NCI-H1105 (cell line): ENCODE measurements around the gene PDE4B.

Experiments used
- DNase-seq: peaks from one replicate; lab custom pipeline; 2025; lab: John Stamatoyannopoulos, UW

The PDE4B gene

DNA sequence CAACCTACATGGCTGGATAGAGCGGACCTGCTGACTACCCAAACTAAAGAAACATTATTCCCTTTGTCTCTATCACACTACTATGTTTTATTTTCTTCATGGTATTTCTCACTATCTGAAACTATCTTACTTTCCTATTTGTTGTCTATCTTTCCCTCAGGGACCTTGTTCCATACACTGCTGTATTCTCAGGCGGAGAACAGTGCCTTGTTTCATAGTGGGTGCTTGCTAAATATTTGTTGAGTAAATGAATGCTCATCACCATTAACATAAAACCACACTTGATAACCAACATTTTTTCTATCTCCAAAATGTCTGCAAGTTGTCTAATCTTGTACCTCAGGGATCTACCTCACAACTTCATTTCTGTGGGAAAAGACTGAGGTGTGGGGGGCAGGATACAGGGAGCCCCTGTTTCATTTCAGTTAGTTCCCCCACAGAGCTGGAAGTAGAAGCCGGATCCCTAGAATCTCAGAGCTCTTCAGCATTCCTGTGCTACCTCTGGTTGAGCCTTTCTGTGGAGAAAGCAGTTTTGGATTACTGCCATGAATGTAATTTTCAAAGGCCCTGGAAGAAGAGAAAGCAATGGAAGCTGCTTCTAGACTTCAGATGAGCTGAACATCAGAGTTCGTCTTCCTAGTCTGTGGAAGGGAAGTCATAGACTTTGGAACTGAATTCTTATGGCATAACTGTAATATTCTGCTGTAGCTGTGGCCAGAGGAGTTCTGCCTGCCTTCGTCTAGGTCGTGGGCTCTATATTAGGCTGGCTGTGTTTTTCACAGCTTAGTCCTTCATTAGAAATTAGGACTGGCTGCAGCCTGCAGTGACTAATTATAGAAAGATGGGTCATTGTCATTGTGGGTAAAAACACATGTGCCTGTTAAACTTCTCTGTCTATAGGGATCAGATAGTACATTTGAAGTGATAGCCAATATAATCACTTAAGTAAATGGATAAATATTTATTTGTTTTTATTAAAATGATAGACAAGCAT, 448.1 kb downstream of the PDE4B start:
- no peak for DNase-seq

DNA sequence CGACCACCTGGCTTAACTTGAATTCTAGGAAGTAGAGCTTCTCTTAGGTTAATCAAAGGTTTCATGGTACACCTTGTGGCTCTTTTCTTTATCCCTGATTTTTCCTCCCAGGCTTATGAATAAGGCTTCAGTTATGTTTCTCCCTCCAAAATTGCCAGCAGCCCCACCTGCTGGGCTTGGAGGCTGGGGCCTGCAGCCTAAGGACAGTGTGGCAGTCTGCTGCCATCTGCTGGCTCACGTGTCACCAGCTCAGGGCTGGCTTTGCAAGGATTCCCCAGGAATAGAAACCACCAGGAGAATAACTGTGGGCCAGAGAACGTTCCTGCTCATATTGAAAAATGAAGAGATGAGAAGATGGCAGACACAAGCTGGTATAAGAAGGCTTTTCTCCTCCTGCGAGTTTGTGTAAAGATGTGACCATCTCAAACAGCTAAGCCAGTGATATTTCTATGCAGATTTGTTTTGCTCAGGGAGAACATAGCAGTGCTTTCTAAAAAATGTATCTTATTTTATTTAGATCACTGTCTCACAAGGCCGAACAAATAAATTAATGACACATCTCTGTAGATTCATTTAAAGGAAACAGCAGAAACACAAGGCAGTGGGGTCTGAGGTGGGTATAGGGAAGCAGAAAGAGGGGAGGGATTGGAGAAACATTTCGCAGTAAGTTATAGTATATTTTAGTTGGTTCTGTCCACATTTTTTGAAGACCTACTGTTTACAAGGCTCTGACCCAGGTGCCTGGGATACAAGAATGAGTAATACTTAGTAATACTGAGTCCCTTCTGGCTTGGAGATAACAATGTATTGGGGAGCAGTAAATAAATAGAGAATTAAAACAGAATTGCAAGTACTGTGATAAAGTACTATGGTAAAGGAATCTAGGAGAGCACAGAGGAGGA, 450.2 kb downstream of the PDE4B start:
- peak; percentile 89 for DNase-seq

DNA sequence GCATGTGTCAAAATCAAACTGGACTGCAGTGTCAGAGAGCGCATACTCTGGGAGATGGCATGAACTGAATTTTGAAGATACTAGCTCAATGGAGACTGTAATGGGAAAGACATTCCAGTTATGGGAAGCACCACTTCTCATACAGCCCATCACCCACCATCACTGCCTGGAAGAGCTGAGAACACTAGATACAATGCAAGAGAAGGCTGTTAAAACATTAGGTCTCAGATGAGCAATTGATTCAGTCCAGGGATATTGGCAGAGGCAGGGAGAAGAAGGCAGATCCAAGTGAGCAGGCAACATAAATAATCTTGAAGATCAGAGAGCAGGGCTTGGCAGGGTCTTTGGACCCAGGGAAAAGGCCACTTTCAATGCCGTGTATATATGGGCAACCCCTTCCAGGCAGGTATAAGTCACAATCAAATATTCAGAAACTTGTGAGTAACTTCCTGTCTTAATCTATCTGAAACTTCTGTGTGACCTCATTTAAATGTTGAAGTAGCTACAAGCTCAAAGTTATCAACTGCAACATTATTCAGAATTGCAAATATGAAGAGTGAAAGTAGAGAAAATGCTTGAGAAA, 450.9 kb downstream of the PDE4B start:
- DNase-seq, result no peak

DNA sequence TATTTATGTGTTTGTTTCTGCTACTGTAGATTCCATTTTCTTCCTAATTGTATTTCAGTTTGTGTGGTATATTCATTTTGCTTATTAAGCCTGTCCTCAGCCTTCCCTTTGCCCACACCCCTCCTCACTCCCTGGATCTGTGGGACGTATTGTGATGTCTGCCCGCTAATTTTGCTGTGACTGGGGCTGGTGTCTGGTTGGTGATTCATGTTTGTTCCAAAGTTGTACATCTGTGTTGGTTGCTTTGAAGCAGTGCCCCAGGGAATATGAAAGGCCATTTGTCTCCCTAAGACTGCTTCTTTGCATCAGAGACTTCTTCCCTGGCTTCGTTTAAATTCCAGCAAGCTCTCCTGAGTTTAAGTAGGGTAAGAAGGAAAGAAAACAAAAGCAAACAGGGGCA, 451.7 kb downstream of the PDE4B start:
- DNase-seq, result no peak

DNA sequence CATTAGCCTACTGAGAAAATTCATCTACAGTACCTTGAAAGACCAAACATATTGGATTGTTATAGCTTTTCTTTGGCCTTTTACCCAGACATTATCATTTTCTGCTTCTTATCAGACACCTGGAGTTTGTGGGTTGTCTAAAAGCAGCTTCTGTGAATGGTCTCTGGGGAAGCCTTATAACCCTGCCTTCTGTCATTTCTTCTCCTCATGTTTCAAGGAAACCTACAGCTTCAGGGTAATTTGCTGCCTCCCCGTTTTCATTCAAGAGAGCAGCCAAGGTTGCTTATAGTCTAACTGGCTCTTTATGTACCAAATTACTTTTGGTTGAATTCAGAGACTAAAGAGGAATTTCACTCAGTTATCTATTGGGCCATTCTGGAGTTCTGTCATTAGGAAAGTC, 453.0 kb downstream of the PDE4B start:
- DNase-seq, result no peak

DNA sequence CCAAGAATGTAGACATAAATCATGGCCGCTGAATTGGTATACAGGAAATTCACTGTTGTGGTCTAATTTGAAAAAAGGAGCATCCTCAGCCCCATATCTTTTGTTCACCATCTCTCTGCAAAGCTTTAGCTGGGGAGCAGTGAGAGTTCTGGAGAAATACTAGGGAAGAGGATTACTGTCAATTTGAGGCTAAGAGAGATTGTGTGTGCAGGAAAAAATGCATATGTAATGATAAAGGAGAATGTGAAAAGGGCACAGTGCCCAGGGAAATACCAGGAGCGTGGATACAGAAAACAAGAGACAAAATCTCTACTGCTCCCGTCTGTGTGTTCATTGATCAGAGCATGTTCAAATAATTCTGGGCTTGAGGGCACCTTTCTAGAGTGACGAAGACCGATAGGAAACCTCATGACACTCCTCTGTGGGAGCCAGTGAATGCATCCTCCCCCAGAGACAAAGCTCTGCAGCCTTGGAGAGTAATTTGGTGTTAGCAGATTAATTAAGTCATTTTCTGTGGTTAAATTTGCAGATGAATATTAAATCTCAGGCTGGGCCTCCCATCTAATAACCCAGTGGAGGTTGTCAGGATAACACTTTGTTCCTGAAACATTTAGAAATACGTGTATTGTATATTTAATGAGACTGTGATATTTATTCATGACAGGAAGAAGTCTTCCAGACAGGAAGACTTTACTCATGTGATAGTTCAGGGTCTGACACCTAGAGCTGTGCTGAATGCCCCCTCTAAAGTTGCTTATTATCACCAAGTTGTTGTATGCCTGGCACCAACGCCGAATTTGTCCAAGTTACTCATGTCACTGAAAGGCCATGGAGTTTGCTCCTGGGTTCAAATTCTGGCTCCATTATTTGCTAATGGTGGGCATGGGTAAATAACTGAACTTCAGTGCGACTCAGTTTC, 453.9 kb downstream of the PDE4B start:
- DNase-seq, result no peak

DNA sequence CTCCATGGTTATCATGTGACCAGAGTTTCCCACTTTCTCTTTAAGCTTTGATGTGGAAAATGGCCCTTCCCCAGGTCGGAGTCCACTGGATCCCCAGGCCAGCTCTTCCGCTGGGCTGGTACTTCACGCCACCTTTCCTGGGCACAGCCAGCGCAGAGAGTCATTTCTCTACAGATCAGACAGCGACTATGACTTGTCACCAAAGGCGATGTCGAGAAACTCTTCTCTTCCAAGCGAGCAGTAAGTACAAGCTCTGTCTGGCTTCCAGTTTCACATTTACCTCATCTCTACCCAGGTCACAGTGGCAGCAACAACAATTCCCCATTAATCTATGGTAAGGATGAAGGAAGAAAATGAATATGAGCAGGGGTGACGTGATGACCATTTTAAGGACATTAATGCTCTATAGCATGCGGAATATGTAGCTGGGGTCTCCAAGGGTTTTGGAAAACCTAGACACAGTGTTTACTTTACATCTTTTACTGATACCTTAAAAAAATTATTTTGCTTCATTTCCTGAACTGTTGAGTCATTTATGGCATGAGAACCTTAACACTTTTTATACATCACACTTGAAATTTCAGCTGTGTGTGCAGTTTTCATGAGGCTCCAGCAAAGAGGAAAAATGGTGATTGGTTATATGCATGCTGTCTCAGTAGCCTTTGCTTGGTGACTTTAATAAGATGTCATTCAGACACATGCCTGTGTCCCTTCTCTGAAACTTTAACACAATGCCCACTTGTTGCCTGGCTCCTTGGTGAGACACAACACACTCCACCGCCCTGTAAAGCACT, 454.9 kb downstream of the PDE4B start:
- DNase-seq, result no peak

DNA sequence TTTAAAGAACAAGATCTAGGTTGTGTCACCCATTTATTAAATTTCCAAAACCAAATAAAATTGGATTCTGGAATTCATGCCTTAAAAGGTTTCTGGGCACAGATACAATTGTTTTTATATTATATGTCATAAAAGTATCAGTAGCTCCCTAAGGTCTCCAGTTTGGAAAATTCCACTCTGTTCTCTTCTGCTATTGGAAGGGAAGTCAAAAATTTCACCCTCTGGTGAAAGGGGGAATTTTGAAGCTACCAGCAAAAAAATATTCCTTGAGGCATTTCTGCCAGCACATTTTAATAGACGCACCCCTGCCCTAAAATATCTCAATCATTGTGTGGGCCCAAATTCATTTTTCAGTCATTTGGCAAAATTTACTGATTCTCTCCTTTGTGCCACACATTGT, 455.6 kb downstream of the PDE4B start:
- DNase-seq, result no peak

DNA sequence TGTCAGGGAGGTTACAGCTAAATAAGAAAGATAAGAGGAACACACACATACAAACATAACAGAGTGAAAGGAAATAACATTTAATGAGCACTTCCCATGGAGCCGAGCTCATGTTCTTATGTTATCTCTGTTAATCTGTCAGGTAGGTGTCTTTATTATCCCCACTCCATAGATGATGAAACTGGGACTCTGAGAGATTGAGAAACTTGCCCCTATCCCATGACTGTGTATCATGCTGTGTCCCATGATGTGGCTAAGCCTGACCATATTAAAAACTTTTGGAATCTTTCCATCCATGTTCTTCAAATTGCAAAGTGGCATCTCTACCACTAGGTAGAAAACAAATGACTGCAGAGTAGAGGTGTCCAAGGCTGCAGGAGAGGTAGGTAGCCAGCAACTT, 456.1 kb downstream of the PDE4B start:
- no peak for DNase-seq

DNA sequence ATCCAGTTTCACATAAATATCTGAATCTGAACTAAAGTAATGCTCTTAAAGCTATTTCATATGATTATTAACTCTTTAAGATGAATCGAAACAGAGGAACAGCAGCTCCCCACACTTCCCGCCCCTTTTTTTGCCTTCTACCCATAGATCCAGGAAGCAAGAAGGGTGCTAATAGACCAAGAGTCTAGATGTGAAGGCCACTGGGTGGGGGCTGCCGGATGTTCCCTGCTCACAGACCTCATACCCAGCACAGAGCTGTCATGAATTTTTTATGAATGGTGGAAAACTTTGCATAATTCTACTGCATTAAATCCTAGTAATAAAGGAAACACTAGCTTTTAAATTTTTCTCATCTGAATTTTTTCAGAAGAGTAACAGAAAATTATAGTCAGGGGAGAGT, 457.4 kb downstream of the PDE4B start:
- DNase-seq, result no peak

DNA sequence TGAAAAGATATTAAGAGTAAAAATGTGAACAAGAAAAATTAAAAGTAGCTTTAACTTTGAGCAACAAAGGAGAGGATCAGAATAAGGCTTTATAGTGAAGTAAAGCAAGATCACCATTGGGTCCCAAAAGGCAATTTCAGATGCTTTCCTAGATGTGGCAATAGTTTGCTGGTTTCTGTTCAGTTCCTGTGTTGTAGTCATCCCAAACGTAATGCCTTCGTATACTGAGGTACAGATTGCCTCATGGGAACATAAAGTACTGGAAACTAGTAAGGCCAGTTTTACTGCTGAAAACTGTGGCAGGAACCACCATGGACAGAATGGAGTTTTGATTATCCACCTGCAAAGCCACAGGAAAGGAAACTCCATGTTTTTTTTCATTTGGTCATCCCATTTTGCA, 457.8 kb downstream of the PDE4B start:
- no peak for DNase-seq

DNA sequence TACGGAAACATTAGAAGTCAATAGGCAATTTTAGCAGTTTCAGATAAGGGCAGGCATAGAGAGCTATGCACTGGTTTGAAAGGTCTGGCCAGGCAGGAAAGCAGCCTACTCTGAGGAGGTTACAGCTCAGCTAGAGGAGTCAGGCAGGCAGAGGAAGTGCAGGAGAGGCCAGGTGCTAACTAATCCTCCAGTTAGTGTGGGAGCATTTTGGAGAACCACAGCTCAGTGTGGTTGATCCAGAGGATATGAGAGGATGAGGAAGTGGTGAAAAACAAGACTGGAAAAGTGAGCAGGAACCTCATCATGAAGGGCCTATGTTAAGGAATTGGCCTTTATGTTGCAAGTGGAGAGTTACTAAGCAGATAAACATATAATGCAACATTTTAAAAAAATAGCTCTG, 458.9 kb downstream of the PDE4B start:
- no peak for DNase-seq

DNA sequence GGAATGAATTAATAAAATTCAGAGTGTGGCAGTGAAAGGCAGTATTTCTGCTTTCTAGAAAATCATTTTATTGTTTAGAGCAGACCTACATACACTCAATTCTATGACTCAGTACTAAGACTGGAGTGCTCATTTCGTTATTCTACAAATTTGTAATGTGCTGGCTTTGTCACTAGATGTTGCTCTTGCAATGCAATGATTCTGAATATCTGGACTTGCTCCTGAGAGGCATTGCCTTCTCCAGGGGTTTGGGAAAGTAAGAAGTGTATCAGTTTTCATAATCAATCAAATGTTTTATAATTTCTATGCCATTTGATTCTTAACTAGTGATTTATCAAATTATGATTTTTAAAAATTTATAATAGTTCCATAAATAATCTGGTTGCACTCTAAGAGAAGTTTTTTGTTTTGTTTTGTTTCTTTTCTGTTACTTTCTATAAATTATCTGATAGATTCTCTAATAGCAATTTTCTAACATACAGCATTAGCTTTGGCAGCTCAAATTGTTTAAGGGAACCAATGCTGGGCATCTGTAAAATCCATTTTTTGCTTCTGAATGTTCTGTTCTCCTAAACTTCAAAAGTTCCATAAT, 460.7 kb downstream of the PDE4B start:
- DNase-seq, result peak; percentile 39

DNA sequence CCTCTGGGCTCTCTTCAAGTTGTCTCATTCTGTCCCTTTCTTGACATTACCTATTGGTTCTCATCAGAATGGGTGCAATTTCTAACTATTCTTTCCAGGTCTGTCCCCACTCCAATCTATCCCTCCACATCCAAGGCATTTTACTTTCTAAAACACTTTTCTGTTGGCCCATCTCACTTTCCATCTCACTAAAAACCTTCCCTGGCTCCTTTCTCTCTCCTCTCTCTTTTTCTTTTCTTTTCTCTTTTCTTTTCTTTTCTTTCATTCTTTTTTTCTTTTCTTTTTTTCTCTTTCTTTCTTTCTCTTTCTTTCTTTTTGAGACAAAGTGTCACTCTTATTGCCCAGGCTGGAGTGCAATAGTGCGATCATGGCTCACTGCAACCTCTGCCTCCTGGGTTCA, 462.1 kb downstream of the PDE4B start:
- no peak for DNase-seq

DNA sequence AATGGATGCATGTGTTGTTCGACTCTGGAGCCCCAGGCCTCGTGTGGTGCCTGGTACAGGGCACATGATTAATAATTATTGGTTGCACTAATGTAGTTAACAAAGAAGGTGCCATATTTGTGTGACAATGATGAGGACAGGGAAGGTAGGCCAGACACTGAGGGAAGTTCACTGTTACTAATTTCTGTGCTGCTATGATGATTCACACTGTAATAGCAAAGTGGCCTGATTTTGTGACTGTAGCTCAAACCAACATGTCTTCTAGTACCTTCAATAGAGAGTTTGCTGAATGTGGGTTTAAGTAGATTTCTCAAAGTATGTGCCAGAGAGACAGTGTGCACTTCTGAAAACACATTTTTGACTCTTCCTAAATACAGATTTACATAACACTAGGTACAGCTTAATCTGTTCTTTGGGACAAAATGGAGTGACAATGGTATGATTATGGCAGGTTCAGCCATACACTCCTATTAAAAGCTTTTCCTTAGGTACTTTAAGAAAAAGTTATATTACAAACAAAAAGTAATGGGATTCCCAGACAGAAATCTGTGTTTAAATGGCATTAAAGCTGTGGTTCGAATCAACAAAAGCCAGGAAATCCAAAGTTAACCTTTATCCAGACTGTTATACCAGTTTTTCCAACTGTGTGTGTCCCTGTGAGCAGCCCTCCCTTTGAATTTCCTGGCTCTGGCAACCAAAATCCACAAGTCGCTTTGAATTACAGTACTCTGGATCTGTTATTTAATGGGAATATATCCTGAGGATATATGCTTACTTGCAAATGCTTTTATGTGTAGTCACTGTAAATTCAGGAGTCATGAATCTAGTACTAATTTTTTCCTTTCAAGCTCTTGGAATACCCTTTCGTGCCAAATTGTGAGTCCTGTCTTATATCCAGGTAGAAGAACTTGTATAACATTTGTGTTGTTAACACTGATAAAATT, 464.2 kb downstream of the PDE4B start:
- no peak for DNase-seq

DNA sequence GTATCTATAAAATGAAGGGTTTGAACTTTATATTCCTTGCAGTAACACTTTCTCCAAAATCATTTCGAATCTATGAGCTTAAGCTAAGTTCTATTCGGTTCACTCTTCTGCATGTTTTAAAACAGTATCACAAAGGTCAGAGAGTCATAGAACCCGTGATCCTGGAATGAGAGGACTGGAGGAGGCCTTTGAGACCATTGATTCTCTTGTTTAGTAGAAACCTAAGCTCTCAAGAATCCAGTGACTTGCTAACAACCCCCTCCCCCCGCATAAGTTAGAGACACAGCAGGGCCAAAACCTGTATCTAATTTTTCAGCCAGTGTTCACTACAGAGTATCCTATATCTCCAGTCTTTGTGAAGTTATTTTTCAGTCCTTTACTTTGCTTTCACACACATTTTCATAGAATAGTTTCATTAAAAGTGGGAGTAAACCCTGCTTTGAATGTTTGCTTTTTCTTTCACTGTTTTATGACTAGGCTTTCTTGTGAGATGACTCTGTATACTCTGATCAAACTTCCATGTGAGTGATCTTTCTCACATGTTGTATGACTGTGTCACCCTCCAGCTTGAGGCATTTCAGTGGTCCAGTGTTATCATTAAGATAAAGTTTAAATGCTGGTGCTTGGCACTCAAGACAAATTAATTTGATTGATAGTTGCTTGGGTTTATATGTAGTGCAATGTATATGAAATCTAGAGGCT, 465.9 kb downstream of the PDE4B start:
- DNase-seq, result no peak

DNA sequence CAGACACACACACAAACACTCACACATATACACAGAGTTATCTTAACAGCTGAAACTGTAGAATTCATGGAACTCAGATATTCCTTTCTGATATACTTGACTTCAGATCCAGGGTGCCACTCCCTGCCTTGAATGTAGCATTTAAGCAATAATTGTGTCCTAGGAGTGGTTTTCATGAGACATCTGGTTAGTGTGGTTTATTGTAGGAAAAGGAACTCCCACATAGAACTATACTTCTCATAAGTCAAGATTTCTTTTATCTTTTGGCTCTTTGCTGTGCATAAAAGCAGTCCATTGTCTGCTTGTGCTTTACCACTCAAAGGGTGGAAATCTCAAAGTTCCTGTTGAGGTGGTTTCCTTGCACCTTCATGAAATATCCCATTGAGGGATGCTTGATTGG, 468.7 kb downstream of the PDE4B start:
- DNase-seq, result no peak

DNA sequence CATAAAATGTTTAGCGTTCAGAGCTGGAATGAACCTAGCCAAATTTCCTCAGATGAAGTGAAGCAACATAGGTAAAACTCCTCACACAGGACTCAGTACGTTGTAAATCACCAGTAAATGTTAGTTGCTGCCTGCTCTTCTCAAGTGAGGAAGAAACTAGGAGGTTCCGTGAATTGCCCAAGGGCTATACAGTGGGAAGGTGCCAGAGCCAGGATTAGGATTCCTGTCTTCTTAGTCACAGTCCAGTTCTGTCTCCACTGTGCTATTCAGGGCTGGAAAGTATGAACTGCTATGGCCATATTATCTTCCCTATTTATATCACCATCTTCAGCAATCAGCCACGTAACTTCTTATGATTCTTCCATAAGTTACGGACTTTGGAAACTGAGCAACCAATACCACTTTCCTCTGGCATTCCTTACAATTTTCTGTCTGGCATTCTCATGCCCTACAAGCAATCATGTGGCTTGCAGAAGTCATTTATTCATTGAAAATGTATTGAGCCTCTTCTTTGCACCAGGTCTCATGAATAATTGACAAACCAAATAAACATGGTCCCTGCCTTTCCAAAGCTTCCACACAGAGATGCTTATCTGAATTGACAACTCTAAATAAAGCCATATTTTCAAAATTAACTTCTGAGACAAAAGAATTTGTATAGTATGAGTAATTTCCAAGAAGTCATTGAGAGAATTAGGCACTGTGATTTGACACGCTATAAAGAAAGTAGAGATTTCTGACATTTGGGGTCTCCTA, 469.7 kb downstream of the PDE4B start:
- no peak for DNase-seq
